ENCODE results near the gene RTP4. TPM values are rescaled to one million over a fixed set of nuclear protein-coding genes. Genes with fewer than 3 reads are reported as not detected.
"Not testable (repeated sequence)": the region's sequence is repeated elsewhere in the genome, so short reads cannot be mapped to it uniquely, and the experiment has no call there.

The RTP4 gene
- total RNA-seq, 2 experiments from 2014 or later: 0.13 TPM; not detected in 1

DNA sequence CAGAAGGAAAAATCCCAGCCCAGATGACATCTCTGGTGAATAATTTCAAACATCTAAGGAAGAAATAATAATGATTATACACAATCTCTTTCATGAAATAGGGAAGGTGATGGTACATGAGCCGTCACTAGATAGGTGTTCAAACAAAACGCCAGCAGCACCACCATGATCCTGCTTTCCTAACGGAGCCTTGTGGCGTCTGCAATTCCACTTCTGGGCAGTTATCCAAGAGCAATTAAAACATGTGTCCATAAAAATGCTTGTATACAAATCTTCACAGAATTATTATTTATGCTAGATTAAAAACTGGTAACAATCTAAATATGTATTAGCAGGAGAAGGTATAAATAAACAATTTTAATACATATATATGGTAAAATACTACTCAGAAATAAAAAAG lies 33.7 kb downstream of the RTP4 start:
- Histone ChIP-seq H2AFZ (ENCODE audit: low read length) (no peak overlapping the region), H3K9me2 (ENCODE audit: insufficient read depth, low read length) (no peaks in the 10 kb centered on the region), H3K4me1 (ENCODE audit: insufficient read depth, low read length, poor library complexity, severe bottlenecking) (no peaks in the 10 kb centered on the region), H4K20me1 (ENCODE audit: insufficient read depth, low read length) (no peaks in the 10 kb centered on the region), H3K4me3 (ENCODE audit: low read depth, low read length, poor library complexity, severe bottlenecking) (no peak overlapping the region), H3K4me2 (ENCODE audit: low read length) (no peak overlapping the region), H3K9me3 (ENCODE audit: low read length) (no peaks in the 10 kb centered on the region), H3K36me3 (ENCODE audit: insufficient read depth, low read length) (no peaks in the 10 kb centered on the region), H3K79me2 (ENCODE audit: insufficient read depth, low read depth, low read length) (no peaks in the 10 kb centered on the region), H3K27ac (ENCODE audit: low read depth, low read length, poor library complexity, severe bottlenecking) (no peak overlapping the region)
- POLR2A ChIA-PET: no interaction called here
- CTCF ChIA-PET (ENCODE audit: unreplicated experiment): no interaction called here
- intact Hi-C loops (cut with micrococcal nuclease; ENCODE audit: unreplicated experiment): no loop called here
- DNase-seq (ENCODE audit: low spot score): no peak
- TF ChIP-seq EZH2phosphoT487 (IDR thresholded peaks at IDR 0.05; ENCODE audit: borderline replicate concordance, low read depth, low read length): no peak
- TF ChIP-seq, protein P1, sequence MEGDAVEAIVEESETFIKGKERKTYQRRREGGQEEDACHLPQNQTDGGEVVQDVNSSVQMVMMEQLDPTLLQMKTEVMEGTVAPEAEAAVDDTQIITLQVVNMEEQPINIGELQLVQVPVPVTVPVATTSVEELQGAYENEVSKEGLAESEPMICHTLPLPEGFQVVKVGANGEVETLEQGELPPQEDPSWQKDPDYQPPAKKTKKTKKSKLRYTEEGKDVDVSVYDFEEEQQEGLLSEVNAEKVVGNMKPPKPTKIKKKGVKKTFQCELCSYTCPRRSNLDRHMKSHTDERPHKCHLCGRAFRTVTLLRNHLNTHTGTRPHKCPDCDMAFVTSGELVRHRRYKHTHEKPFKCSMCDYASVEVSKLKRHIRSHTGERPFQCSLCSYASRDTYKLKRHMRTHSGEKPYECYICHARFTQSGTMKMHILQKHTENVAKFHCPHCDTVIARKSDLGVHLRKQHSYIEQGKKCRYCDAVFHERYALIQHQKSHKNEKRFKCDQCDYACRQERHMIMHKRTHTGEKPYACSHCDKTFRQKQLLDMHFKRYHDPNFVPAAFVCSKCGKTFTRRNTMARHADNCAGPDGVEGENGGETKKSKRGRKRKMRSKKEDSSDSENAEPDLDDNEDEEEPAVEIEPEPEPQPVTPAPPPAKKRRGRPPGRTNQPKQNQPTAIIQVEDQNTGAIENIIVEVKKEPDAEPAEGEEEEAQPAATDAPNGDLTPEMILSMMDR (conservative IDR thresholded peaks at IDR 0.05; ENCODE audit: low read length): no peak
- no TSS peak for BruUV-seq (replicated peaks)

DNA sequence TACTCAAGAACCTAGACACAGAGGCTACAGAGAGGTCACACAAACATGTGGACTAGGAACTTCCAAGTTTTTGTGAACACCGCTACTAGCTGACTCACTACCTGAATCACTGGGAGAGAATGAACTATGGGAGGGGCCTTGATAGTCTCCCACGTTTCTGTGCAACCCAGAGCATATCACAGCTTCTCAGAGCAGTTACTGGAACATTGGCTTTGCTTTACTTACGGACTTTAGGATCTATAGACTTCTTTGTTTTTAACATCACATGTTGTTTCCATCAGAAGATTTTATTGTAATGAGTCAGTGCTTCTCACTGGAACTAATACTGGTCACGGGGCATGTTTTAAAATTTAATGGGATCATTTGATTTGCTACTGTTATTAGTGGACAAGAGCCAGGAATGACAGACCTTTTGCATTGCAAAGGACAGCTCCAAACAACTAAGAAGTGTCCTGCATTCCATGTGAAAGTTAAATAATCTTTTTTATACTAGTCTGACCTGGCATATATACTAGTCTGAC lies 35.6 kb downstream of the RTP4 start:
- H3K4me1 ChIP-seq (ENCODE audit: insufficient read depth, low read length, poor library complexity, severe bottlenecking): no peaks in the 10 kb centered on the region
- no peaks in the 10 kb centered on the region for H3K9me3 ChIP-seq (ENCODE audit: low read length)
- H3K4me3 ChIP-seq (ENCODE audit: low read depth, low read length, poor library complexity, severe bottlenecking): no peak overlapping the region
- DNase-seq (ENCODE audit: low spot score): no peak
- H3K4me2 ChIP-seq (ENCODE audit: low read length): no peak overlapping the region
- CTCF ChIA-PET (ENCODE audit: unreplicated experiment): no interaction called here
- no peaks in the 10 kb centered on the region for H3K36me3 ChIP-seq (ENCODE audit: insufficient read depth, low read length)
- H4K20me1 ChIP-seq (ENCODE audit: insufficient read depth, low read length): no peaks in the 10 kb centered on the region
- no peak for TF ChIP-seq EZH2phosphoT487 (IDR thresholded peaks at IDR 0.05; ENCODE audit: borderline replicate concordance, low read depth, low read length)
- TF ChIP-seq, protein P1 (conservative IDR thresholded peaks at IDR 0.05; ENCODE audit: low read length): no peak
- no TSS peak for BruUV-seq (replicated peaks)
- no peaks in the 10 kb centered on the region for H3K79me2 ChIP-seq (ENCODE audit: insufficient read depth, low read depth, low read length)
- intact Hi-C loops (cut with micrococcal nuclease; ENCODE audit: unreplicated experiment): no loop called here
- H3K9me2 ChIP-seq (ENCODE audit: insufficient read depth, low read length): no peaks in the 10 kb centered on the region
- H3K27ac ChIP-seq (ENCODE audit: low read depth, low read length, poor library complexity, severe bottlenecking): no peak overlapping the region
- POLR2A ChIA-PET: no interaction called here
- H2AFZ ChIP-seq (ENCODE audit: low read length): no peak overlapping the region

DNA sequence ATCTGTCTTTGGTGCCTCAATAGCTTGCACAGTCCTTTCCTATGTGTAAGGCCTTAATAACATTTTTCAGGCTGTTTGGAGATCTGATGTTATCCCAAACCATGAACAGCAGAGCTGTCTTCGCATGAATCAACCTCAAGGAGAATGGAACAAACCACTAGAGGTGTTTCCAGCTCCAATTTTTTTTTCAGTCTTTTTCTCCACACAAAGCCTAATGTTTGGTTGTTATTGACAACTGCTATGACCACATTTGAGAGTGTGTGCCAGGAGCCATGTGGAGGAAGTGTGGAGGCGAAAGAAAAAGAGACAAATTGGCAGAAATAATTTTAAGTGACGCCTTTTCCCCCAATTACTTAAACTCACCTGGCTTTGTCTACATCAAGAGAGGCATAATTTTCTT lies 38.7 kb downstream of the RTP4 start:
- intact Hi-C loops (cut with micrococcal nuclease; ENCODE audit: unreplicated experiment): no loop called here
- no peaks in the 10 kb centered on the region for H3K36me3 ChIP-seq (ENCODE audit: insufficient read depth, low read length)
- DNase-seq (ENCODE audit: low spot score): no peak
- no peaks in the 10 kb centered on the region for H3K79me2 ChIP-seq (ENCODE audit: insufficient read depth, low read depth, low read length)
- H3K27ac ChIP-seq (ENCODE audit: low read depth, low read length, poor library complexity, severe bottlenecking): no peak overlapping the region
- H3K9me3 ChIP-seq (ENCODE audit: low read length): no peaks in the 10 kb centered on the region
- no peaks in the 10 kb centered on the region for H3K4me1 ChIP-seq (ENCODE audit: insufficient read depth, low read length, poor library complexity, severe bottlenecking)
- POLR2A ChIA-PET: interaction anchor here (1.2 kb wide), 1 partner anchor 27 kb away, joined by 3 read pairs; no protein-coding TSS in a partner anchor
- no peak overlapping the region for H2AFZ ChIP-seq (ENCODE audit: low read length)
- CTCF ChIA-PET (ENCODE audit: unreplicated experiment): no interaction called here
- H3K4me2 ChIP-seq (ENCODE audit: low read length): no peak overlapping the region
- H3K9me2 ChIP-seq (ENCODE audit: insufficient read depth, low read length): no peaks in the 10 kb centered on the region
- no peaks in the 10 kb centered on the region for H4K20me1 ChIP-seq (ENCODE audit: insufficient read depth, low read length)
- no TSS peak for BruUV-seq (replicated peaks)
- TF ChIP-seq, protein P1 (conservative IDR thresholded peaks at IDR 0.05; ENCODE audit: low read length): no peak
- TF ChIP-seq EZH2phosphoT487 (IDR thresholded peaks at IDR 0.05; ENCODE audit: borderline replicate concordance, low read depth, low read length): no peak
- no peak overlapping the region for H3K4me3 ChIP-seq (ENCODE audit: low read depth, low read length, poor library complexity, severe bottlenecking)

DNA sequence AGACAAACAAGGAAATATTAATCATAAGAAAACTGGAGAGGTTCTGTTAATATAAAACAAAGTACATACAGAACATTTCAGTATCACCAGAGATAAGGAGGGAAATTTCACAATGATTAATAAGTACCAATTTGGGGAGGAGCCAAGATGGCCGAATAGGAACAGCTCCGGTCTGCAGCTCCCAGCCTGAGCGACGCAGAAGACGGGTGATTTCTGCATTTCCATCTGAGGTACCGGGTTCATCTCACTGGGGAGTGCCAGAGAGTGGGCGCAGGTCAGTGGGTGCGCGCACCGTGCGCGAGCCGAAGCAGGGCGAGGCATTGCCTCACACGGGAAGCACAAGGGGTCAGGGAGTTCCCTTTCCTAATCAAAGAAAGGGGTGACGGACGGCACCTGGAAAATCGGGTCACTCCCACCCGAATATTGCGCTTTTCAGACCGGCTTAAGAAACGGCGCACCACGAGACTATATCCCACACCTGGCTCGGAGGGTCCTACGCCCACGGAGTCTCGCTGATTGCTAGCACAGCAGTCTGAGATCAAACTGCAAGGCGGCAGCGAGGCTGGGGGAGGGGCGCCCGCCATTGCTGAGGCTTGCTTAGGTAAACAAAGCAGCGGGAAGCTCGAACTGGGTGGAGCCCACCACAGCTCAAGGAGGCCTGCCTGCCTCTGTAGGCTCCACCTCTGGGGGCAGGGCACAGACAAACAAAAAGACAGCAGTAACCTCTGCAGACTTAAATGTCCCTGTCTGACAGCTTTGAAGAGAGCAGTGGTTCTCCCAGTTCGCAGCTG lies 44.0 kb downstream of the RTP4 start:
- DNase-seq (ENCODE audit: low spot score); H3K9me2 ChIP-seq (ENCODE audit: insufficient read depth, low read length); H3K9me3 ChIP-seq (ENCODE audit: low read length); H3K79me2 ChIP-seq (ENCODE audit: insufficient read depth, low read depth, low read length); H3K27ac ChIP-seq (ENCODE audit: low read depth, low read length, poor library complexity, severe bottlenecking); H3K4me2 ChIP-seq (ENCODE audit: low read length); H3K36me3 ChIP-seq (ENCODE audit: insufficient read depth, low read length); H4K20me1 ChIP-seq (ENCODE audit: insufficient read depth, low read length); POLR2A ChIA-PET; intact Hi-C loops (cut with micrococcal nuclease; ENCODE audit: unreplicated experiment); H2AFZ ChIP-seq (ENCODE audit: low read length); H3K4me1 ChIP-seq (ENCODE audit: insufficient read depth, low read length, poor library complexity, severe bottlenecking); H3K4me3 ChIP-seq (ENCODE audit: low read depth, low read length, poor library complexity, severe bottlenecking); BruUV-seq (replicated peaks); CTCF ChIA-PET (ENCODE audit: unreplicated experiment): not testable (repeated sequence)

Data from OCI-LY7 (cell line).